Endothelial cell (in vitro differentiated cells): ENCODE results near the gene TMX3. TPM values are rescaled to one million over a fixed set of nuclear protein-coding genes. Genes with fewer than 3 reads are reported as not detected.

ENCODE experiments used
- DNase-seq: peaks from one replicate; pipeline ENCODE4 v3.0.0; 2021; ENCODE audit warnings: low spot score
- H3K27ac Mint-ChIP-seq: one replicate; pipeline ENCODE4 v1.8.0; 2021; ENCODE audit warnings: mixed read lengths, inconsistent platforms; ENCODE audit not compliant: unreplicated experiment
- H3K27me3 Mint-ChIP-seq: one replicate; pipeline ENCODE4 v1.8.0; 2021; ENCODE audit warnings: mild to moderate bottlenecking, moderate library complexity, mixed read lengths, inconsistent platforms; ENCODE audit not compliant: unreplicated experiment
- H3K36me3 Mint-ChIP-seq: one replicate; pipeline ENCODE4 v1.8.0; 2021; ENCODE audit warnings: mild to moderate bottlenecking, low read depth, mixed read lengths, inconsistent platforms; ENCODE audit not compliant: unreplicated experiment
- H3K4me1 Mint-ChIP-seq: one replicate; pipeline ENCODE4 v1.8.0; 2021; ENCODE audit warnings: mild to moderate bottlenecking, mixed read lengths, inconsistent platforms; ENCODE audit not compliant: unreplicated experiment
- H3K4me3 Mint-ChIP-seq: one replicate; pipeline ENCODE4 v1.8.0; 2021; ENCODE audit warnings: mild to moderate bottlenecking, mixed read lengths, inconsistent platforms; ENCODE audit not compliant: unreplicated experiment
- H3K9me3 Mint-ChIP-seq: one replicate; pipeline ENCODE4 v1.8.0; 2021; ENCODE audit warnings: mixed read lengths, inconsistent platforms; ENCODE audit not compliant: unreplicated experiment
- total RNA-seq: library from RNA; stranded (reverse); fragmentation: NEBNext Ultra II Directional; extraction: Animal tissue kit (Norgen Biotek cat#: 25700); gene quantifications from one replicate; pipeline ENCODE4 v1.2.1, GENCODE V29; 2021; ENCODE audit not compliant: unreplicated experiment
- TF ChIP-seq, protein P1 (sequence below): fragments of 200-600 bp; sonication (generic); IDR thresholded peaks from one replicate; pipeline ENCODE4 v1.5.0; 2021; ENCODE audit warnings: antibody characterized with exemption; ENCODE audit not compliant: unreplicated experiment

Gene TMX3
- total RNA-seq, 1 donor from 2014 or later, result 57.0 TPM

DNA sequence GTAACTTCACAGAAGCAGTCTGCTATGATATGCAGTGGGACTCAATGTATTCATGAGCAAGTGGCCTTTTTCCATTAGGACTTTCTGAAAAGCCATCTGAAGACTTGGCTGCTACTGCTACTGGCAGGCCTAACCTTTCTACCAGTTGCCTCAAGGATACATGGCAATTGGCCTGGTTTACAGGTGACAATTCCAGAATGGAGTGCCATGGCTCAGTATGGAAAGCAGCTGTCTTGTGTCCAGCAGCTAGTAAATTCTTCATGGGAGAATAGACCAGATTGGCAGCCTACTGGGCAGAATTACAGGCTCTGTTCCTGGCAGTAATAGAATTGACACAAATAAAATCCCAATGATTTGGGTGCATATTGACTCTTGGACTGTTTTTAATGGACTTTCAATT is 12.6 kb upstream of the TMX3 start:
- H3K27ac Mint-ChIP-seq, result no peak overlapping the region

DNA sequence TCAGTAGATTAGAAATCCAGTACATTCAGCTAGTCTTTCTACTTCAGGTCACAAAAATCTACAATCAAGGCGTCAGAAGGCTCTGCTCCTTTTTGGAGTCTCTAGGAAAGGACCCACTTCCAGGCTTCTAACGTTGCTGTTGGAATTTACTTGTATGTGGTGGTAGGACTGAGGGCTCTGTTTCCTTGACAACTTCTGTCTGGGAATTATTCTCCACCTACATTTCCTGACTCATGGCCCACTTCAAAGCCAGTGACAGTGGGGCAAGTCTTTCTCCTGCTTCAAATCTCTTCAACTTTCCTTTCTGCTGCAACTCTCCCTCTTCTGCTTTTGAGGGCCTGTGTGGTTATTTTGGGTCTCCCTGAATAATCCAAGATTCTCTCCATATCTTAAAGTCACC is 10.4 kb upstream of the TMX3 start:
- Mint-ChIP-seq H3K27me3 (peaks cover 4% of the 10 kb centered on the region), H3K4me3 (no peak overlapping the region), H3K27ac (no peak overlapping the region)

More for the DNA sequence above, 12.6 kb upstream of the TMX3 start:
- no peak for DNase-seq
- H3K27me3 Mint-ChIP-seq, result peaks cover 4% of the 10 kb centered on the region
- no peaks in the 10 kb centered on the region for H3K9me3 Mint-ChIP-seq
- H3K4me3 Mint-ChIP-seq, result no peak overlapping the region
- TF ChIP-seq, protein P1, sequence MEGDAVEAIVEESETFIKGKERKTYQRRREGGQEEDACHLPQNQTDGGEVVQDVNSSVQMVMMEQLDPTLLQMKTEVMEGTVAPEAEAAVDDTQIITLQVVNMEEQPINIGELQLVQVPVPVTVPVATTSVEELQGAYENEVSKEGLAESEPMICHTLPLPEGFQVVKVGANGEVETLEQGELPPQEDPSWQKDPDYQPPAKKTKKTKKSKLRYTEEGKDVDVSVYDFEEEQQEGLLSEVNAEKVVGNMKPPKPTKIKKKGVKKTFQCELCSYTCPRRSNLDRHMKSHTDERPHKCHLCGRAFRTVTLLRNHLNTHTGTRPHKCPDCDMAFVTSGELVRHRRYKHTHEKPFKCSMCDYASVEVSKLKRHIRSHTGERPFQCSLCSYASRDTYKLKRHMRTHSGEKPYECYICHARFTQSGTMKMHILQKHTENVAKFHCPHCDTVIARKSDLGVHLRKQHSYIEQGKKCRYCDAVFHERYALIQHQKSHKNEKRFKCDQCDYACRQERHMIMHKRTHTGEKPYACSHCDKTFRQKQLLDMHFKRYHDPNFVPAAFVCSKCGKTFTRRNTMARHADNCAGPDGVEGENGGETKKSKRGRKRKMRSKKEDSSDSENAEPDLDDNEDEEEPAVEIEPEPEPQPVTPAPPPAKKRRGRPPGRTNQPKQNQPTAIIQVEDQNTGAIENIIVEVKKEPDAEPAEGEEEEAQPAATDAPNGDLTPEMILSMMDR, result no peak
- H3K4me1 Mint-ChIP-seq, result no peaks in the 10 kb centered on the region
- H3K36me3 Mint-ChIP-seq, result no peaks in the 10 kb centered on the region

DNA sequence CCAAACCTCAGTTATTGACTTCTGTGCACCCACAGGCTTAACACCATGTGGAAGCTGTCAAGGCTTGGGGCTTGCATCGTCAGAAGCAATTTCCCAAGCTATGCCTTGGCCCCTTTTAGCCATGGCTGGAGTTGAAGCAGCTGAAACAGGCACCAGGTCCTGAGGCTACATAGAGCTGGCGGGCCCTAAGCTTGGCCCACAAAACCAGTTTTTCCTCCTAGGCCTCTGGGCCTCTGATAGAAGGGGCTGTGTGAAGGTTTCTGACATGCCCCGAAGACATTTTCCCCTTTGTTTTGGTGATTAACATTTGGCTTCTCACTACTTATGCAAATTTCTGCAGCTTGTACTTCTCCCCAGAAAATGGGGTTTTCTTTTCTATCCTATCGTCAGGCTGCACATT is 9.1 kb upstream of the TMX3 start:
- Mint-ChIP-seq H3K27me3 (peaks cover 4% of the 10 kb centered on the region), H3K9me3 (no peaks in the 10 kb centered on the region), H3K27ac (no peak overlapping the region), H3K4me1 (no peaks in the 10 kb centered on the region), H3K36me3 (no peaks in the 10 kb centered on the region), H3K4me3 (no peak overlapping the region)
- DNase-seq, result no peak
- TF ChIP-seq, protein P1, result no peak

More for the DNA sequence above, 10.4 kb upstream of the TMX3 start:
- Mint-ChIP-seq H3K36me3 (no peaks in the 10 kb centered on the region), H3K4me1 (no peaks in the 10 kb centered on the region), H3K9me3 (no peaks in the 10 kb centered on the region)
- TF ChIP-seq, protein P1, result no peak
- DNase-seq, result no peak

DNA sequence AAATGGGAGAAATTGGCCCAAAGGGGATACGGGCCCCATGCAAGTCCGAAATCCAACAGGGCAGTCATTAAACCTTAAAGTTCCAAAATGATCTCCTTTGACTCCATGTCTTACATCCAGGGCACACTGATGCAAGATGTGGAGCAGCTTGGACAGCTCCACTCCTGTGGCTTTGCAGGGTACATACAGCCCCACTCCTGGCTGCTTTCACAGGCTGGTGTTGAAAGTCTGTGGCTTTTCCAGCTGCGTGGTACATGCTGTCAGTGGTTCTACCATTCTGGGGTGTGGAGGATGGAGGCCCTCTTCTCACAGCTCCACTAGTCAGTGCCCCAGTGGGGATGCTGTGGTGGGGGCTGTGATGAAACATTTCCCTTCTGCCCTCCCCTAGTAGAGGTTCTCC is 8.6 kb upstream of the TMX3 start:
- H3K36me3 Mint-ChIP-seq, result no peaks in the 10 kb centered on the region
- H3K4me3 Mint-ChIP-seq, result no peak overlapping the region
- H3K9me3 Mint-ChIP-seq, result no peaks in the 10 kb centered on the region
- no peak overlapping the region for H3K27ac Mint-ChIP-seq
- TF ChIP-seq, protein P1, result no peak
- DNase-seq, result no peak
- H3K4me1 Mint-ChIP-seq, result no peaks in the 10 kb centered on the region
- peaks cover 4% of the 10 kb centered on the region for H3K27me3 Mint-ChIP-seq

DNA sequence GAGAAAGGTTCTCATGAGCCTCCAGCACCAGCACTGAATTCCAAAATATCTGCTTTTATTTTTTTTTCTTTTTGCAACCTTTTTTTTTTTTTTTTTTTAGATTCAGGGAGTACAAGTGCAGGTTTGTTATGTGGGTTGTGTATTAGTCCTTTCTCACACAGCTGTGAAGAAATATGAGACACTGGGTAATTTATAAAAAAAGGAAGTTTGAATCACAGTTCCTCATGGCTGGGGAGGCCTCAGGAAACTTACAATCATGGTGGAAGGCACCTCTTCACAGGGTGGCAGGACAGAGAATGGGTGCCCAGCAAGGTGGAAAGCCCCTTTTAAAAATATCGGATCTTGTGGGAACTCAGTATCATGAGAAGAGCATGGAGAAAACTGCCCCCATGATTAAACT is 7.9 kb upstream of the TMX3 start:
- H3K27ac Mint-ChIP-seq, result no peak overlapping the region
- no peaks in the 10 kb centered on the region for H3K4me1 Mint-ChIP-seq
- TF ChIP-seq, protein P1, result no peak
- H3K27me3 Mint-ChIP-seq, result peaks cover 4% of the 10 kb centered on the region
- H3K9me3 Mint-ChIP-seq, result no peaks in the 10 kb centered on the region
- DNase-seq, result no peak
- H3K4me3 Mint-ChIP-seq, result no peak overlapping the region
- H3K36me3 Mint-ChIP-seq, result no peaks in the 10 kb centered on the region
